Gastroesophageal sphincter (tissue), 3 donors: ENCODE measurements around the gene UBAP1L.

ENCODE experiments used
- POLR2A ChIP-seq, 2 donors: fragments of 450-650 bp; IDR thresholded peaks; one replicate each; pipeline ENCODE4 v1.6.1; 2017; ENCODE audit warnings: antibody characterized with exemption in 2 of 2, mild to moderate bottlenecking in 2 of 2, moderate library complexity in 1 of 2
- TF ChIP-seq, protein P1 (sequence below), 4 experiments: fragments of 200-600 bp in 2 of 4; fragments of 450-650 bp in 2 of 4; sonication (generic) in 1 of 4; IDR thresholded peaks; one replicate each; pipeline ENCODE4 v1.5.1; 2017 to 2019; ENCODE audit warnings: antibody characterized with exemption in 4 of 4, mild to moderate bottlenecking in 2 of 4, moderate library complexity in 2 of 4

GRCh38 chr15:65077981-65078352, 37.0 kb downstream of the UBAP1L start:
- TF ChIP-seq, protein P1, sequence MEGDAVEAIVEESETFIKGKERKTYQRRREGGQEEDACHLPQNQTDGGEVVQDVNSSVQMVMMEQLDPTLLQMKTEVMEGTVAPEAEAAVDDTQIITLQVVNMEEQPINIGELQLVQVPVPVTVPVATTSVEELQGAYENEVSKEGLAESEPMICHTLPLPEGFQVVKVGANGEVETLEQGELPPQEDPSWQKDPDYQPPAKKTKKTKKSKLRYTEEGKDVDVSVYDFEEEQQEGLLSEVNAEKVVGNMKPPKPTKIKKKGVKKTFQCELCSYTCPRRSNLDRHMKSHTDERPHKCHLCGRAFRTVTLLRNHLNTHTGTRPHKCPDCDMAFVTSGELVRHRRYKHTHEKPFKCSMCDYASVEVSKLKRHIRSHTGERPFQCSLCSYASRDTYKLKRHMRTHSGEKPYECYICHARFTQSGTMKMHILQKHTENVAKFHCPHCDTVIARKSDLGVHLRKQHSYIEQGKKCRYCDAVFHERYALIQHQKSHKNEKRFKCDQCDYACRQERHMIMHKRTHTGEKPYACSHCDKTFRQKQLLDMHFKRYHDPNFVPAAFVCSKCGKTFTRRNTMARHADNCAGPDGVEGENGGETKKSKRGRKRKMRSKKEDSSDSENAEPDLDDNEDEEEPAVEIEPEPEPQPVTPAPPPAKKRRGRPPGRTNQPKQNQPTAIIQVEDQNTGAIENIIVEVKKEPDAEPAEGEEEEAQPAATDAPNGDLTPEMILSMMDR (IDR thresholded peaks at IDR 0.05): peak in 3 of 4 experiments; percentile 66 to 82 (median 75)
- TF ChIP-seq POLR2A (IDR thresholded peaks at IDR 0.05): no peak
